Stimulated activated CD4-positive, alpha-beta T cell treated with anti-CD3 and anti-CD28 coated beads, Interleukin-15, amount 100 ng/mL, for 48 hours (primary cell): ENCODE measurements around the gene SCFD2.
"Not testable (repeated sequence)": the region's sequence is repeated elsewhere in the genome, so short reads cannot be mapped to it uniquely, and the experiment has no call there.

Experiments
- DNase-seq, 2 donors: peaks; one replicate each; pipeline ENCODE4 v3.0.0-alpha.2; 2020; ENCODE audit warnings: low read depth in 2 of 2

SCFD2 gene

DNA sequence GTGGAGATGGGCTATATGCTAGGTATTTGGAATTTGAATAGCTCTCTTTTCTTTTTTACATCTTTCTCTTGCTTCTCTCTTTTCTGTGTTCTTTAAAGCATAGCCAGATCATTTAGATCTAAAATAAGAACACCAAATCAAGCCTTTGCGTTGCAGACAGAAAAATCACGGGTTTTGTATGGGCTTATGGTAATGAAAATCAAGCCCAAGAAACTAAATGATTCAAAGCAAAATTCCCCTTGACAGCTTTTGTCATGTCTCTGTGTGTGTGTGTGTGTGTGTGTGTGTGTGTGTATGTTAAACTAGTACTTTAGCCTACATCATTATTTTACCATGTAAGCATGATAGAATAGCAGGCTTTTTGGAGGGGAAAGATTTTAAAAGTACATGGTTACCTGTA lies 505.5 kb downstream of the SCFD2 start:
- no peak for DNase-seq

DNA sequence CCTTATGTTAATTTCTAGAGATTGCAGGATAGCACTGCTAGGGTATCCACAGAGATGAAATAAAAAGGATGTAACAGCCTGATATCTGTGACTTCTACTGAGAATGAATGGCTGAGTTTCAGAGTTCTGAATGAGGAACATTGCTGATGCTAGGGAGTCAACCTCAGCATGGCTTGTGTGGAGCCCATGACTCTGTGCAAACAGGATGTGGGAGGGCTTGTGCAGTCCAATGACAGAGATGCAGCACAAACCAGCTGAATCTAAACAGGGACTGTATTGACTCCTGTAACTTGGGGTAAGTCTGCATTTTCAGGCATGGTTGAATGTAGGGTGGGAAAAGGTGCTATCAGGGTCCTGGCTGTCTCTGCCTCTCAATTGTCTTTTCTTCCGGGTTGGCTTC lies 509.1 kb downstream of the SCFD2 start:
- DNase-seq: no peak

- DNase-seq: no peak
These were observed 512.5 kb downstream of the SCFD2 start for GRCh38 chr4:52853351-52853750.

DNA sequence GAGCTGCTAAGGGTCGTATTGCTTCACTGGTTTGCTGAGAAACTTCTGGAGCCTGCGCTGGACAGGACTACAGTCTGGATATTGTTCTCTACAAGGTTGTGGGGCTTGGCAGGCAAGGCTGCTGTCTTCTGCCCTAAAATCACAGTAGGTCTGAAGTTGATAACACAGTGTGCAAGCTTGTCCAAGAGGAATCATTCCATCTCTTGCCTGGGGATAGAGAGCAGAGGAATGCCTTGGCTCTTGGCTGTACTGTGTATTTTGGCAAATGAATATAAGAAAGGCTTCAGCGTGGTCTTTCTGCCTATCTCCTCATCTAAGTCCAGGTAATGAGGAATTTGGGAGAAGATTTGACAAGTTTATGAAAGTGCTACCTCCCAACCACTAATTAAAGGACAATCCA lies 513.1 kb downstream of the SCFD2 start:
- no peak for DNase-seq

DNA sequence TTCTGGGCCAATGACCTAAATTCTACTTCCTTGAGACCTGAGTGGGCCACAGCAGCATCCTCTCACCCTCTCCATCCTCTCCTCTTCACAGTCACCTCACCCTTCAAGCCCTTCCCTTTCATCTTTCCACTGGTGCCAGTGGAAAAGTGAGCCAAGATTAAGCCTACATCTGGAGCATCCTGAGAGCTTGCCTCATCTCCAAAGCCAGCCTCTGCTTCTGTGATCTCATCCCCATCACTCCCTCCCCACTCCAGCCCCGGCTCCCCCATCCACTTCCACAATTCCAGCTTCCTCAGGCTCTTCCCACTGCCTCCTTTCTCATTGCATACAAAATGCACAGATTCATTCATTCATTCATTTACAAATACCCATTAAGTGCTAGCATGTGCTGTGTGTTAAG lies 513.8 kb downstream of the SCFD2 start:
- DNase-seq: no peak

DNA sequence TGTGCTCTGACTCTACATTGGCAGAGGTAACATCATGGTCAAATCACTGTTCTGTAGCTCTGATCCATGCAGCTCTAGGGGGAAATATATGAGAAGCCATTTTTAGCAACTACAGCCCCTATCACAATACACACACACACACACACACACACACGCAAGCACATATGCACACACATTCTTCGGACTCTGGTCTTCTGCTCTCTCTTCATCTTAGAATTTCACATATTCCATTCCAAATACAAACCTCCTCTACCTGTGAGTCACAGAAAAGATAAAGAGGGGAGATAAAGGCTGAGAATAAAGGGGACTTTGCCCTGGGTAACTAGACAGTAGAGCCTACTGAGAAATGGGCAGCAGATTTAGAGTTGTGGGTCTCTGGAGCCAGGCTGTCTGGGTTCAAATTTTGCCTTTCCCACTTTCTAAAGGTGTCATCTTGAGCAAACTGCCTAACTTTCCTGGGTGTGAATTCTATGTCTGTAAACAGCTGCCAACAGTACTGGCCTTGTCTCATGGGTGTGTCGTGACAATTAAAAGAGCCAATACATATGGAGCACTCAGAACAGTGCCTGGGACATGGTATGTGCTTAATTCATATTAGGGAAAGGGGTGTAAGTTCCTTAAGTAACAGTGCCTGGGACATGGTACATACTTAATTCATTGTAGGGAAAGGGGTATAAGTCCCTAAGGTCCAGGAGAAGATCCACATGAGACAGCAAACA lies 515.3 kb downstream of the SCFD2 start:
- DNase-seq: no peak

DNA sequence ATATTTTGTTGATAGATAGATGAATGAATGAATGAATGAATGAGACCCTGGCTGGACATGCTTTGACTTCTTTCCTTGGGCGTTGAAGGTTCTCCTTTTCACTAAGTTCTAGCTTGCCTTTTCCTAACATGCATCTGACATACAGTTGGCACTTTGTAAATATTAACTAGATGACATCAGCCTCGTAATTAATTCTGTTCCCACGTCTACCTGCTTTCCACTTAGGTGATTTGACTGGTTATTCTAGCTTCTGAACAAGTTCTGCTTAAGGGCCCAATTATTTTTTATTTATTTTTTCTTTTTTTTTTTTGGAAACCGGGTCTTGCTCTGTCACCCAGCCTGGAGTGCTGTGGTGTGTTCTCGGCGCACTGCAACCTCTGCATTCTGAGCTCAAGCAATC lies 517.6 kb downstream of the SCFD2 start:
- no peak for DNase-seq

DNA sequence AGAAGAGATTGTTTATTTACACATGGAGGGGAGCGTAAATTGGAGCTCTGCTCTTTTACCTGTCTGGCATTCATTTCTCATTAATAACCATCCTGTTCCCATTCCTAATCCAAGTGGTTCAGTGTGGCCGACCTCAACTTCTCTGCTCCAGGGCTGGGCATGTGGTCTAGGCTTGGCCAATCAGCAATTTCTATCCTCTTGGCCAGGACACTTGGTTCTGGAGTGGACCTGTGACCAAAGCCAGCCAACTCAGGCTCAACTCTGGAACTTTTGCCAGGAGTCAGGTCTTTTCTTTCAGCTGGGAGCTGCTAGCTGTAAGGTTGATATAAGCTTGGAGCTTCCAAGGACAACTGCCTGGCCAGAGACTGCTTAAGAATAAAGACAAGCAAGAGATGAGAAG lies 519.4 kb downstream of the SCFD2 start:
- DNase-seq: no peak

- DNase-seq: no peak
These were observed 521.3 kb downstream of the SCFD2 start for GRCh38 chr4:52844596-52844995.

- DNase-seq: no peak
These were observed 521.9 kb downstream of the SCFD2 start for GRCh38 chr4:52843958-52844357.

GRCh38 chr4:52843351-52843750 lies 522.5 kb downstream of the SCFD2 start:
- DNase-seq: no peak

DNA sequence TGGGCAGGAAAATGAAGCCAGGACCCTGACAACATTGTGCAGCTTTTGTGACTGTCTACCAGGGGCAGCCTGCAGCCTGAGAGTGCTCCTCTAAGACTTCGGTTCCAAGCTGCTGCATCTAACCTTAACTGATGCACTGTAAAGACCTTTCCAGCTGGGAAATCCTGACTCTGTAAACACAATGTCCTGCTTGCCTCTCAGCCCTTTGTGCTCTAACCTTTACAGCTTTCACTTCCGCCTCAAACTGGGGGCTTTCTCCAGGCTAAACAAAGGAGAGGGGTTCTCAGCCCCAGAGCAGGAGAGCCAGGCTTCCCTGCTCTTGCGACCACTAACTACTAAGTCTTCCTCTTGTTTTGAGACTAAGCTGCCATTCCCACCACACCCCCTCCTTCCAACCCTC lies 523.1 kb downstream of the SCFD2 start:
- no peak for DNase-seq

- DNase-seq: no peak
These were observed 524.0 kb downstream of the SCFD2 start for GRCh38 chr4:52841682-52842456.

DNA sequence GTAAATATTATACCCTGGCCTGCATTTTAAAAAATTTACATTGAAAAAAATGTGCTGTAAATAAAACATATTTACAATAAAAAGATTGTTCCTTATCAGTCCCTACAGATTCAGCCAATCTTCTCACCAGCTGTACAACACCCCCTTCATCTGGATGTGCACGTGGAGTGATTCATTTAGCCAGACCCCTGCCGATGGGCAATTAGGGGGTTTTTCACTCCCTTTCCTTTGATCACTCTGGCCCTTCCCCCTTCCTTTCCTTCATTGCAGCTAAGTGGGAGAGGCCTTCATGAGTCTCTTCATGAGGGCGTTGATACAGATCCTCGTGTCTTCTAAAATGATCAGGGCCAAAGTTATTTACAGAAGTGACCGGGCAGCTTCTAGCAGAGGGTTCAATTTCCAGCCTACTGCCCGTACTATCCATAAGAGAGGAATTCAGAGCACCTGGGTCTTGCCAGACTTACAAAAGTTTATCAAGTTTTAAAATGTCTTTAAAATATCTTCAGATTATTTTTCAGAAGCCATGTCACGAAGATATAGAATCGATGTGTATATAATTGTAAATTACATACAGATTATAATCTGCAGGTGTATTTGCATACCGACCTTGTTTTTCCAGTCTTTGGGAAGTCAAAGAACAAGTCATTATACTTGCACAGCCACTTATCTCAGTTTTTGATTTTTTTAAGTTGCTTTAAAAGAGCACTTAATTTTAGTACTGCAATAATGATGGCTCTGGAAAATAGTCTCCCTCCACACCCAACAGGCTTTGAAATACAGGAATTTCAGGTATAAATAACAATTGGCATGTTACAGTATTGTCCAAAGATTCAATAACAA lies 525.1 kb downstream of the SCFD2 start:
- no peak for DNase-seq

- no peak for DNase-seq
These were observed 526.9 kb downstream of the SCFD2 start for GRCh38 chr4:52838729-52839586.

DNA sequence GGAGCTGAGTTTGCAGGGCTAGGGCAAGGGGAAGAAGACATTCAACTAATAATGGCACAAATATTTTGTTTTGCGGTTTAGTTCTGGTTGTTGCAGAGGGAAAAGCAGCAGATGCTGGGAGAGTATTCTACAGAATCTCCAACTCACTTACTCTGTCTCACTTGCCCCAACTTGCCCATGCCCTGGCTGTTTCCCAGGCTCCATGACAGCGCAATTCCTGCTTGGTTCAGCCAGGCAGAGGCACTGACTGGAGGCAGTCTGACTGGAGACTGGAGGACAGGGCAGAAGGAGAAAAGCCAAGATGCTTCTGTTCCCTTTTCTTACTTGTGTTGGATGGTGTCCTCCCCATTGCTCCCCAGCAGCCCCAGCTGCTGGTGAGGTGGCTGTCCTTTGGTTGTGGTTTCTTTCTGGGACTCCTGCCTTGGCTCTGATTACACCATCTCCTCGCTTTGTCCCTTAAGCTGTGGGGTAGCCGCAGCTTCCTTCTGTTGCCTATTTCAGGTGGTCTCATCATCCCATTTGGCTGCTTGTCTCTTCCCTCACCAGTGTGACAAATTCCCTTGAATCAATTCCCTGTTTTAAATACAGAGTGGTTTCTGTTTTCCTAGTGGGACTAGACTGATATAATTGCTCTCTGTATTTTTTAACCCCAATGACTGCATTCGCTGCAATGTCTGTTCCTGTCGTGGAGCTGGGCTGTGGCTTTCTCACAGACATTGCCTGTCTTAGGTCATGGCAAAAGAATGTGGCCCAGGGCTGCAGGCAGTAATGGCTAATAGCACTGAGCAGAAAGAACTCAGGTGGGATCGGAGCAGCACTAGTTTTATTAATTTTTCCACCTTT lies 527.9 kb downstream of the SCFD2 start:
- DNase-seq: no peak

DNA sequence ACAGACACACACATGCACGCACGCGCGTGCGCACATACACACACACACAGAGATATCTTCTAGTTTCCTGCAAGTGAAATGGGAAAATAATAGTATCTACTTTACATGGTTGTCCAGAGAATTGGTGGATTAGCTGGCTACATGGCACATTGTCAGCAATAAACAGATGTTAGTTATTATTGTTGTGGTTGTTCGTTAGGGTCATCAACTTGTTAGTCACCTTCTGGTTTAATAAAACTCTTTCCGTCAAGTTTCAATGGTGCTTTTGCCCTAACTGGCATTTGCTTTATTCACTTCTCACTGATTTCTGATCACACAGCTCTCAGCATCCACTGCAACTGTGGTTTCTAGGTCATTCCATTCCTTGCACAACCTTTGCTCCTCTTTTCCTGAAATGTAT lies 529.2 kb downstream of the SCFD2 start:
- no peak for DNase-seq

DNA sequence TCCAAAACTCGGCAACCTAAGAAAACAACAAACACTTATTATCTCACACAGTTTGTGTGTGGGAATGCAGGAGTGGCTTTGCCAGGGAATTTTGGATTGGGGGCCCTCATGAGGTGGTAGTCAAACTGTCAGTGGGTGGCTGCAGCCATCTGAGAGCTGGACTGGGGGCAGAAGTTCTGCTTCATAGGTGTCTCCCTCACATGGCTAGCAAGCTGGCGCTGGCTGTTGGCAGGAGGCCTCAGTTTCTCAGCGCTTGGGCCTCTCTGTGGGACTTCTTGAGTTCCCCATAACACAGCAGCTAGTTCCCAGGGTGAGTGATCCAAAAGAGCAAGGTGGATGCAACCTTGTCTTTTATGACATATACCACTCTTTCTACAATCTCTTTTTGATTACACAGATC lies 529.7 kb downstream of the SCFD2 start:
- no peak for DNase-seq

- not testable (repeated sequence) for DNase-seq
These were observed 531.0 kb downstream of the SCFD2 start for GRCh38 chr4:52834641-52835456.
